ENCODE results near the gene TK1.

DNA sequence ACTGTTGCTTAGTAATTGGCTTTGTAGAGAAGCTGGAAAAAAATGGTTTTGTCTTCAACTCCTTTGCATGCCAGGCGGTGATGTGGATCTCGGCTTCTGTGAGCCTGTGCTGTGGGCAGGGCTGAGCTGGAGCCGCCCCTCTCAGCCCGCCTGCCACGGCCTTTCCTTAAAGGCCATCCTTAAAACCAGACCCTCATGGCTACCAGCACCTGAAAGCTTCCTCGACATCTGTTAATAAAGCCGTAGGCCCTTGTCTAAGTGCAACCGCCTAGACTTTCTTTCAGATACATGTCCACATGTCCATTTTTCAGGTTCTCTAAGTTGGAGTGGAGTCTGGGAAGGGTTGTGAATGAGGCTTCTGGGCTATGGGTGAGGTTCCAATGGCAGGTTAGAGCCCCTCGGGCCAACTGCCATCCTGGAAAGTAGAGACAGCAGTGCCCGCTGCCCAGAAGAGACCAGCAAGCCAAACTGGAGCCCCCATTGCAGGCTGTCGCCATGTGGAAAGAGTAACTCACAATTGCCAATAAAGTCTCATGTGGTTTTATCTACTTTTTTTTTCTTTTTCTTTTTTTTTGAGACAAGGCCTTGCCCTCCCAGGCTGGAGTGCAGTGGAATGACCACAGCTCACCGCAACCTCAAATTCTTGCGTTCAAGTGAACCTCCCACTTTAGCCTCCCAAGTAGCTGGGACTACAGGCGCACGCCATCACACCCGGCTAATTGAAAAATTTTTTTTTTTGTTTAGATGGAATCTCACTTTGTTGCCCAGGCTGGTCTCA lies 38.4 kb upstream of the TK1 start:
- TF ChIP-seq, protein P1, sequence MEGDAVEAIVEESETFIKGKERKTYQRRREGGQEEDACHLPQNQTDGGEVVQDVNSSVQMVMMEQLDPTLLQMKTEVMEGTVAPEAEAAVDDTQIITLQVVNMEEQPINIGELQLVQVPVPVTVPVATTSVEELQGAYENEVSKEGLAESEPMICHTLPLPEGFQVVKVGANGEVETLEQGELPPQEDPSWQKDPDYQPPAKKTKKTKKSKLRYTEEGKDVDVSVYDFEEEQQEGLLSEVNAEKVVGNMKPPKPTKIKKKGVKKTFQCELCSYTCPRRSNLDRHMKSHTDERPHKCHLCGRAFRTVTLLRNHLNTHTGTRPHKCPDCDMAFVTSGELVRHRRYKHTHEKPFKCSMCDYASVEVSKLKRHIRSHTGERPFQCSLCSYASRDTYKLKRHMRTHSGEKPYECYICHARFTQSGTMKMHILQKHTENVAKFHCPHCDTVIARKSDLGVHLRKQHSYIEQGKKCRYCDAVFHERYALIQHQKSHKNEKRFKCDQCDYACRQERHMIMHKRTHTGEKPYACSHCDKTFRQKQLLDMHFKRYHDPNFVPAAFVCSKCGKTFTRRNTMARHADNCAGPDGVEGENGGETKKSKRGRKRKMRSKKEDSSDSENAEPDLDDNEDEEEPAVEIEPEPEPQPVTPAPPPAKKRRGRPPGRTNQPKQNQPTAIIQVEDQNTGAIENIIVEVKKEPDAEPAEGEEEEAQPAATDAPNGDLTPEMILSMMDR (IDR thresholded peaks at IDR 0.05) = no peak
- no peak for TF ChIP-seq POLR2A (IDR thresholded peaks at IDR 0.05)

Data from suprapubic skin (tissue), 3 donors.